ENCODE measurements around the gene SLC8A2.

Gene SLC8A2

GRCh38 chr19:47503130-47503825, 31.6 kb upstream of the SLC8A2 start:
- no peak for DNase-seq (ENCODE audit: low read depth in 2 of 2)

- no peak for DNase-seq (ENCODE audit: low read depth in 2 of 2)
Observed at GRCh38 chr19:47499863-47500830, 28.5 kb upstream of the SLC8A2 start.

- no peak for DNase-seq (ENCODE audit: low read depth in 2 of 2)
Observed at GRCh38 chr19:47499371-47499770, 27.7 kb upstream of the SLC8A2 start.

- DNase-seq (ENCODE audit: low read depth in 2 of 2) = no peak
Observed at GRCh38 chr19:47498561-47498960, 26.9 kb upstream of the SLC8A2 start.

- DNase-seq (ENCODE audit: low read depth in 2 of 2) = no peak
Observed at GRCh38 chr19:47497821-47498520, 26.3 kb upstream of the SLC8A2 start.

GRCh38 chr19:47497050-47497766, 25.5 kb upstream of the SLC8A2 start:
- no peak for DNase-seq (ENCODE audit: low read depth in 2 of 2)

- DNase-seq (ENCODE audit: low read depth in 2 of 2) = no peak
Observed at GRCh38 chr19:47495478-47496372, 24.0 kb upstream of the SLC8A2 start.

- no peak for DNase-seq (ENCODE audit: low read depth in 2 of 2)
Observed at GRCh38 chr19:47494729-47495128, 23.0 kb upstream of the SLC8A2 start.

- DNase-seq (ENCODE audit: low read depth in 2 of 2) = no peak
Observed at GRCh38 chr19:47494211-47494547, 22.5 kb upstream of the SLC8A2 start.

- DNase-seq (ENCODE audit: low read depth in 2 of 2) = no peak
Observed at GRCh38 chr19:47493378-47494210, 21.9 kb upstream of the SLC8A2 start.

- no peak for DNase-seq (ENCODE audit: low read depth in 2 of 2)
Observed at GRCh38 chr19:47492571-47493377, 21.1 kb upstream of the SLC8A2 start.

GRCh38 chr19:47492137-47492533, 20.4 kb upstream of the SLC8A2 start:
- no peak for DNase-seq (ENCODE audit: low read depth in 2 of 2)

- no peak for DNase-seq (ENCODE audit: low read depth in 2 of 2)
Observed at GRCh38 chr19:47491358-47492136, 19.9 kb upstream of the SLC8A2 start.

- no peak for DNase-seq (ENCODE audit: low read depth in 2 of 2)
Observed at GRCh38 chr19:47490847-47491246, 19.2 kb upstream of the SLC8A2 start.

GRCh38 chr19:47490031-47490430, 18.3 kb upstream of the SLC8A2 start:
- no peak for DNase-seq (ENCODE audit: low read depth in 2 of 2)

- DNase-seq (ENCODE audit: low read depth in 2 of 2) = no peak
Observed at GRCh38 chr19:47489072-47489914, 17.6 kb upstream of the SLC8A2 start.

Measured in activated CD8-positive, alpha-beta memory T cell treated with anti-CD3 and anti-CD28 coated beads for 4 hours (primary cell).